Embryonic facial prominence (tissue), 1 donor: Measurements from ENCODE around the gene KYAT1.

Experiments
- DNase-seq: peaks from one replicate; pipeline ENCODE4 v3.0.0-alpha.2; 2016; ENCODE audit errors: extremely low spot score

The KYAT1 gene

DNA sequence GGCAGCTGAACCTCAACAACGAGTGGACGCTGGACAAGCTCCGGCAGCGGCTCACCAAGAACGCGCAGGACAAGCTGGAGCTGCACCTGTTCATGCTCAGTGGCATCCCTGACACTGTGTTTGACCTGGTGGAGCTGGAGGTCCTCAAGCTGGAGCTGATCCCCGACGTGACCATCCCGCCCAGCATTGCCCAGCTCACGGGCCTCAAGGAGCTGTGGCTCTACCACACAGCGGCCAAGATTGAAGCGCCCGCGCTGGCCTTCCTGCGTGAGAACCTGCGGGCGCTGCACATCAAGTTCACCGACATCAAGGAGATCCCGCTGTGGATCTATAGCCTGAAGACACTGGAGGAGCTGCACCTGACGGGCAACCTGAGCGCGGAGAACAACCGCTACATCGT is 26.6 kb upstream of the KYAT1 start:
- DNase-seq: no peak

DNA sequence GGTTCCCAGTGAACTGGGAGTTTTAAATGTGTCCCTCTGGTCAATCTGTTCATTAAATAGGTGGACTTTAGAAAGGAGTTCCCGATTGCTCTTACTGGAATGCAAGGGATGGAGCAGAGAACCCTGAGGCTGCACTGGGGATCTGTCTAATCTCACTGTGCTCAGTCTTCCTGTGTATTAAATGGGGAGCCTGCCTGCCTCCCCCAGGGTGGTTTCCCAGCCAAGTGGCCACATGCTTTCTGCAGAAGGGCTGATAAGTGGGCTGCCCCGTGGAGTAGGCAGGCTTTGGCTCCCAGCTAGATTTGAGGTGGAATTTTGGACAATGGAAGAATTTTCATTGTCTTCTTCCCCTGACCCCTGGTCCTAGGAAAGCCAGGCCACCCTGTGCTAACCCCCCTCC is 25.0 kb upstream of the KYAT1 start:
- no peak for DNase-seq

DNA sequence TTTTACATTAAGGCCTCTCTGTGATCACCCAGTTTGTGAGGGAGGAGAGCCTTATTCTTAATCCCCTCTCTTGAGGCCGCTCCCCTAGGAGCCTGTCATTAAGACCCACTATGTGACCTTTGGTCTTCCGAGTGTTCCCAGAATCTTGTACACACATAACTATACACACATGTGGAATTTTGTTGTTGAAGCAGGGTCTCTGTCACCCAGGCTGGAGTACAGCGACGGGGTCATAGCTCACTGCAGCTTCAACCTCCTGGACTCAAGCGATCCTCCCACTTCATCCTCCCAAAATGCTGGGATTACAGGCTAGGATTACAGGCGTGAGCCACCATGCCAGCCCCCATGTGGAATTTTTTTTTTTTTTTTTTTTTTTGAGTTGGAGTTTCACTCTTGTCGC is 24.2 kb upstream of the KYAT1 start:
- DNase-seq: no peak

DNA sequence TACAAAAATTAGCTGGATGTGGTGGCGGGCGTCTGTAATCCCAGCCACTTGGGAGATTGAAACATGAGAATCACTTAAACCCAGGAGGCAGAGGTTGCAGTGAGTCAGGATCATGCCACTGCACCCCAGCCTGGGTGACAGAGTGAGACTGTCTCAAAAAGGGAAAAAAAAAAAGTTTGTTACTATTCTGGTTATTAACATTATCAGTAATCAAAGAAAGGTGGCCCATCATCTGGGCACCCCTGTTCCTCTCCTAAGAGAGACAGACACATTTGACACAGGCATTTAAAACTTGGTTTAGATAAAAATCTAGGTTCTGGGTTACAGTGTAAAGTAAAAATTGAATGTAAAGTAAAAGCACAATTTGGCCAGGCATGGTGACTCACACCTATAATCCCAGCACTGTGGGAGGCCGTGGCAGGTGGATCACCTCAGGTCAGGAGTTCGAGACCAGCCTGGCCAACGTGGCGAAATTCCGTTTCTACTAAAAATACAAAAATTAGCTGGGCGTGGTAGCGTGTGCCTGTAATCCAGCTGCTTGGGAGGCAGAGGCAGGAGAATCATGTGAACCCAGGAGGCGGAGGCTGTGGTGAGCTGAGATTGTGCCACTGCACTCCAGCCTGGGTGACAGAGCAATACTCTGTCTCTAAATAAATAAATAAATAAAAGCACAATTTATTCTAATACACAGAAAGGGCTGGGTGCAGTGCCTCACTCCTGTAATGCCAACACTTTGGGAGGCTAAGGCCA is 22.3 kb upstream of the KYAT1 start:
- DNase-seq: no peak

DNA sequence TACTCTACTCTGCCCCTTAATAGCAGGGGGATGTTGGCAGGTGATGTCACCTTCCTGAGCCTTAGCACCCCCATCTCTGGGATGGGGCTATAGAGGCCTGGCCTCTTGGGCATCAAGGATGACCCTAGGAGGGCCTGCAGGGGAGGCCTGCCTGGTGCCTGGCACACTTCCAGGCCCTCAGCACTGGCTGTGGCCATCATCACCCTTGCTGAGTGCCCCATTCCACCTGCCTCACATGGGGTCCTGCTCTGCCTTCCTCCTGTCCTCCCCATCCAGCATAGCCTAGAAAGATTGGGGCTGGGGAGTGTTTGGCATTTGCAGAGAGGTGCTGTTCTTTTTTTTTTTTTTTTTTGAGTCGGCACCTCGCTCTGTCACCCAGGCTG is 21.3 kb upstream of the KYAT1 start:
- DNase-seq: no peak

DNA sequence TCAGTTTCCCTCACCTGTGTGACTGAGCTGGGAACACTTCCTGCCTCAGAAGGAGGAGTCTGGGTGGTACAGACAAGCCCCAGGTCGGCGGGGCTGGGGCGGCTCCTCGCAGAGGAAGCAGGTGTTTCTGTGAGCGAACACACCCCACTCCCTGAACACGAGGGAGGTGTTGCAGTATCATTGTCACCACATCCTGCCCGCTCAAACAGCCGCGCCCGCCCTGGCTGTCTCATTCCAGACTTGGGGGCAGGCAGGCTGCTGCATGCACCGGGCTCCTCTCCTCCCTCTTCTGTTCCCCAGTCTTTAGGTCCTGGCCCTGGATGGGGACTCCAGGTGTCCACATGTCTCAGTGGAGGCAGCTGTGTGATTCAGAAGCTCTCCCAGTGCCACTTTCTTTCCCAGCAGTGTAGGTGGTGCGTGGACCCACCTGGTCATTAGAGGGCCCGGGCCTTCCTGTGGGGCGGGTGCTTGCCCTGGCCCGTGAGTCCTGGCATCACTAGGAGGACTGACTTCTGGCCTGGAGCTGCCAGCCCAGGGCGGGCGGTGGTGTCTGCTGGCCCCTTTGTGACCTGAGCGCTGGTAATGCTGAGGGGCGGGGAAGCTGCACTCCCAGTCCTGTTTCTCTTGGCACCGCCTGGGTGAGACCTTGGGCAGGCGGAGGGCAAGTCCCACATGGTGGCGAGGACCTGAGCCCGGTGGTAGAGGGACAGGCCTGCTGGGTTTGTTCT is 20.8 kb upstream of the KYAT1 start:
- DNase-seq: no peak

- DNase-seq: no peak
Measured at GRCh38 chr9:128901822-128902221, 20.1 kb upstream of the KYAT1 start.

DNA sequence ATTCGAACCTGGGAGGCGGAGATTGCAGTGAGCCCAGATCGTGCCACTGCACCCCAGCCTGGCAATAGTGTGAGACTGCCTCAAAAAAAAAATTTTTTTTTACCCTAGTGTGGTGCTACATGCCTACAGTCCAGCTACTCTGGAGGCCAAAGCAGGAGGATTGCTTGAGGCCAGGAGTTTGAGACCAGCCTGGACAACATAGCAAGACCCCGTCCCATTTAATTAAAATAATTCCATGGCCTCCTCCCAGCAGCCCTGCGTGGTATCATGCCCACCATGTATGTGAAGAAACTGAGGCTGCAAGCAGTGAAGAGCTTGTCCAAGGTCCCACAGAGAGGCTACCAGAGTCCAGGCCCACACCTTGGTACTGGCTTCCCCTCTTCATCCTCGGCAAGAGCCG is 19.6 kb upstream of the KYAT1 start:
- DNase-seq: no peak

- no peak for DNase-seq
Measured at GRCh38 chr9:128899566-128900322, 18.0 kb upstream of the KYAT1 start.

DNA sequence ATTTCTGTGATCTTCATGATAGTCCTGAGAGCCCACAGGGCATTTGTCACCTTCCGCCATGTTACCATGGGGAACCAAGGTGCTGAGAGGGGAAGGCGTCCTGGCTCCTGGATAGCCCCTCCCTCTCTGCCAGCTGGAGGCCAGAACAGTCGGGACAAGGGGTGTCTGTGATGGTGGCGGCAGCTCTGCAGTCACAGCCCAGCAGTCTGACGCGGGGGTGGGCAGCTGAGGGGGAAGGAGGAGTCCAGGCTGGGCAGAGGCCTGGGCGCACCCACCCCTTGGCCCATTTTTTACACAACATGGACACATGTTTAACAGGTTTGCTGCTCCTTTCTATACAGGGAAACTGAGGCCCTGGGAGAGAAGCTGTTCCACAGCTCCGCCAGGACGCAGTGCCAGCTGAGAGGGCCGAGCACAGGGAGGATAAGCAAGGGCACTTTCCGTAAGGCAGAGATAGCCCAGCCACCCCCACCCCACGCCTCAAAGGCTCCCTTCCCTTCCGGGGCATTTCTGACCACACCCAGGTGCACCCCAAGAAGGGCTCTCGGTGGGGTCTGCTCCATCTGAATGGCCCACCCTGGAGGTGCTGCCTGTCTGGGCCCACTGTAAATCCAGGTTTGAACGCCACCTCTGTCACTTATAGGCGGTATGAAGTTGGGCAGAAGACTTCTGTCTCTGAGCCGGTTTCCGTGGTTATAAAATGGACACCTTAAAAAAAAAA is 17.3 kb upstream of the KYAT1 start:
- DNase-seq: no peak

DNA sequence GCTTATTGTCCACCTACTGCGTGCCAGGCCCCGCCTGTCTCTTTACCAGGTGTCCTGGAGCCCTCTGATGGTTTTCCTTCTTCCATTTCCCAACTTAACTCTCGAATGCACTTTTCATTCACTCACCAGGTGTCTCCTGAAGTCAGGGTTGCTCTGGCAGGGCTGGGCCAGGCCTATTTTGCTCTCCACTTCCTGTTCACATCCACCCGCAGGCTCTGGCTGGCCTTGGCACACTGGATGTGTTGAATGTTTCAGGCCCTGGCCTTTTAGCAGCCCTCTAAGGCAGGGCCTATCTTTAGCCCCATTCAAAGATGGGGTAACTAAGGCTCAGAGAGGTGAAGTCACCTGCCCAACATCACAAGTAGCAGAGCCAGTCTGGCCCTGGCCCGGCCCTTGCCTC is 16.6 kb upstream of the KYAT1 start:
- DNase-seq: no peak

DNA sequence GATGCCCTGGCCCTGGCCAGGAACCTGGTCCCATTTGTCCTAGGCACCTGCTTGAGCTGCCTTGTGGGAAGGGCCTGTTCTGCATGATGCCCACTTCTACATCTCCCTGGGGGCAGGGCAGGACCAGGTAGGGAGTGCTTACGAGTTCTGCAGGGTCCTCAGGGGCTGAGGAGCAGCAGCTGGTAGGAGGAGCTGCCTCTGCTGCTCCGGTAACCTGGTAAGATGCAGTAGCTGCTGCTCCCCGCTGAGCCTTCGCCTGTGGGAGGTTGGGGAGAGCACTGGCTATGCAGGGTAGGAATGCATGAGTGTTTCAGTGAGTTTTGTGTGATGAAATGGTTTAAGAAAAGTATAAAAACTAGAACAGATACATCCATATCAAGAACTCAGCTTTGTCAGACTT is 13.8 kb upstream of the KYAT1 start:
- no peak for DNase-seq

GRCh38 chr9:128894764-128895163 is 13.0 kb upstream of the KYAT1 start:
- no peak for DNase-seq

DNA sequence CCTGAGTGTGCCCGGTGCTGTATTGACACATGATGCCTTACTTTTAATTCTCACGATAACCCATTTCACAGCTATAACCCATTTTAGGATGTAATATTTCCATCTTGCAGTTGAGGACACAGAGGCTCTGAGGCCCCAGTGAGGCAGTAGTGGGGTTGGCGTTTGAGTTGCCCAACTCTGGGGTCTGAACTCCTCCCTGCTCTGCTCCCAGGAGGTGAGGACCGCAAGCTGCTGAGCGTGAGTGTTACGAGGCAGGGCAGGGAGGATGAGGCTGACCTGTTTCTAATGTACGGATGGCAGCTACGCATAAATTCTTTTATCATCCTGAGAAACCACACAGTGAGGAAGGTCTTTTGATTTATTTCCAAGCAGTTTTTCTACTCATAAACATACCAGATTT is 11.6 kb upstream of the KYAT1 start:
- no peak for DNase-seq

- no peak for DNase-seq
Measured at GRCh38 chr9:128892221-128892921, 10.6 kb upstream of the KYAT1 start.

DNA sequence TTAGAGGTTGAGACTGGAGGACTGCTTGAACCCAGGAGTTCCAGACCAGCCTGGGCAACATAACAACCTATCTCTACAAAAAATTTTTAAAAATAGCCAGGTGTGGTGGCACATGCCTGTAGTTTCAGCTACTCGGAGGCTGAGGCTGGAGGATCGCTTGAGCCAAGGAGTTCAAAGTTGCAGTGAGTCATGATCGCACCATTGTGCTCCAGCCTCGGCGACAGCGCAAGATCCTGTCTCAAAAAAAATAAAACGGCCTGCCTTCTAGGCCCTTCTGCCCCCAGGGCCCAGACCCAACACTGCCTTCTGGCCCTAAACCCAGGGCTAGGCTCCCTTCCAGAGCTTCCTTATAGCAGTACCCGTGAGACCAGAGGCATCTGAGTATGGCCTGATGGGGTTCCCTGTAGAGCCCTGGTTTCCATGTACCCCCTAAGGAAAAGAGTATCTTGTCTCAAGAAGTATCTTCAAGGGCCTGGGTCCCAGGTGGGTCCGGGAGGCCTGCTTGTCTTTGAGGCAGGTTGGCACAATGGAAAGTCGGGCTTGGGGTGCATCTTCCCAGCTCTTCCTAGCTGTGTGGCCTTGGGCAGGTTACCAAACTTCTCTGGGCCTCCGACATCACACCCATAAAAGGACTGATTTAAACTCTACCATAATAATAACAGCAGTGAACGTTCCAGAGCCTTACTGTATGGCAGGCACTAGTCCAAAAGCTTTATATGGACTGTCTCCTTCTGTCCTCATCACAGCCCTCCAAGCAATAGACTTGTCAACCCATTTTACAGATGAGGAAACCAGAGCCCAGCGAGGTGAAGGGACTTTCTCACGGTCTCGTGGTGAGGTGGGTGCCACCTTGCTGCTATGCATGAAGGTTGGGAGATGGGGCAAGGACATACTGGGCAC is 9.8 kb upstream of the KYAT1 start:
- DNase-seq: no peak

DNA sequence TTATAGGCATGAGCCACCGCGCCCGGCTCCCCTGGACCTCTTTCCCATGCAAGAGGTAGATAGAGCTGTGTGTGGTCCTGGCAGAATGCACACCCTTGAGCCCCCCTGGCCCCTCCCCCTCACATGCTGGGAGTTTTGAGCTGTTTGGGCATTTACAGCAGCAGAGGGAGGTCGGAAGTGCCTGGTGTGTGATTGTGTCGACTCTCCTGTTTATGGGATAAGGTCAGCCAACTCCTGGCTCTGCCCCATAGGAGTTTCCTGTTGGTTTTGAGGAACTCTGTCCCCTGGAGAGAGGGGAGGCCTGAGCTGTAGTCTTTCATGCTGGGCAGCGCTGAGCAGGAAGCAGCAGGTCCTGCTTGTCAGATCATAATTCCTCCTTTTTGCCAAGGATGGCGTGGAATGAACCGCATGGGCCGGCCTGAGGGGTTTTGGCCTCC is 6.2 kb upstream of the KYAT1 start:
- DNase-seq: no peak

GRCh38 chr9:128887049-128887448 is 5.3 kb upstream of the KYAT1 start:
- no peak for DNase-seq

- no peak for DNase-seq
Measured at GRCh38 chr9:128886211-128886891, 4.6 kb upstream of the KYAT1 start.

DNA sequence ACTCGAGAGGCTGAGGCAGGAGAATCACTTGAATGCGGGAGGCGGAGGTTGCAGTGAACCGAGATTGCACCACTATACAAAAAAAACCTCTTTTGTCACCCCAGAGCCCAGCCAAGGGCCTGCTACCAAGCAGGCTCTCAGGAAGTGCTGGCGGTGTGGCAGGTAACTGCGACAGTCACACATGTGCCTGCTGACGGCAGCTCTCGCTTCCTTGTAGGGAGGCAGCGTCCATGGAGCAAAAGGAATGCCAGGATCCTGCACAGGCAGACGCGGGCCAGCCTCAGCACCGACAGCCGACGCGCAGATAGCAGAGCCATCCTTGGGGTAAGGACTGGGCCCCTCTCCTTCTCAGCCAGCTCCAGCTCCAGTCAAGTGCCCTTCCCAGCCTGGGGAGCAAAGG is 4.0 kb upstream of the KYAT1 start:
- DNase-seq: no peak
